HTR-8/SVneo (cell line): ENCODE results near the gene ASPSCR1.
A peak's percentile ranks its signal among the peaks of the same experiment; 100 is the strongest.

Experiments used
- DNase-seq: peaks from one replicate; pipeline ENCODE4 v3.0.0; 2011; ENCODE audit warnings: low spot score, mixed read lengths; ENCODE audit not compliant: insufficient read length
- FAIRE-seq: peaks from 2 replicates; lab custom pipeline; 2011; peaks lifted over from hg19 to GRCh38; lab: Jason Lieb, UNC

Gene ASPSCR1

DNA sequence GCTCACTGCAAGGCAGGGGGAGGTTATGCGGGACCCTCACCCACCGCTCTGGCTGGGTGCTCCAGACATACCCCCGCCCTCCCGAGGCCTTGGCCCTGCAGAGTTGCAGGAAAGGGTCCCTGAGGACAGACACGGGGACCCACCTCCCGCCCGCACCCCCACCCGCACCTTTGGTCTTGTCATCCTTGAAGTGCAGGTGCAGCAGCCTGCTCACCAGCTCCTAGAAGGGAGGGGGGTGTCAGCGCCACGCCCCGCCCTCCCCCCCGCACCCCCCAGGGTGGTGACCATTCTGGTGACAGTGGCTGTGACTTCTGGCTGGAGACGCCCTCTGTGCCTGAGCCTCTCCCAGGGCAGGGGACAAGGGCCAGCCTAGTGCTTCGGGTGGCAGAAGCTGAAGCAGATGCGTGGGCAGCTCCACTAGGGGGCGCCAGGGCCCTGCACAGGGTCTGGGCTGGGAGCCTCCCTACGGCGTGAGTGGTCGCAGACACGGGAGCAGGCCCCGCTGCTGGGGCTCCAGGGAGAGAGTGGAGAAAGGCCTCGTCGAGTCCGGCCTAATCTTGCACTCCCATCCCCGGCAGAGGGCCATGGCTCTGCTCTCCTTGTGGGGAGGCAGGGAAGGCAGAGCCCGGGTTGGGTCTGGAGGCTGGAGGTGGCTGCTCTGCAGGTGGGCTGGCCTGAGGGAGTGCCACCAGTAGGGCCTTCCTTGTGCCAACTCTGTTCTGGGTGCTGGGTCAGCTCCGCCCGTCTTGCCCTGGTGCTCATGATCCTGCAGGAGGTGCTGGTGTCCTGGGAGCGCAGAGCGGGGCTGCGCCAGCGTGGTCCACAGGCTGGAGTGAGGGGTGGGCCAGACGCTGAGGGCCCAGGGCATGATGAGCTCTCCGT lies 42.5 kb downstream of the ASPSCR1 start:
- DNase-seq (peak; percentile 49), FAIRE-seq (no peak)

DNA sequence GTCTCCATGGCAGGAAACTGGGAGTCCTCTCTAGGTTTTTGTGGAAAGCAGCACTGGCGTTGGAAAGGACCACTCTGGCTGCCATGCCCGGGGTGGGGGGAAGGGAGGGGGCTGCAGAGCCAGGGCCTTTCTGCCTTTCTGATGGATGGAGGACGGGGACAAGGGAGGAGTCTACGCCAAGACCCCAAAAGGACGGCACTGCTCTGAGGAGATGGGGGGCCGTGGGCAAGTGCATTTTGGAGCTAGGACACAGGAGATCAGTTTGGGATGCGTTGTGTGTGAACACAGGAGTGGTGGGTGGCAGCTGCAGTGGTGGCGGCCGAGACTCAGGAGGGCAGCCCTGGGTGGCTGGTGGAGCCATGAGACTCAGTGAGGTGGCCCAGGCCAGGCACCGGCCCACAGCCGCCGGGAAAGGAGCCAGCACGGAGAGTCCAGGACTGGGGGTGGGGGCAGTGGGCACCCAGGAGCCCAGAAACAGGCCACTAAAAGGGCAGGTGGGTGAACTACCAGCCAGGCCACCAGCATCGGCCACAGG lies 43.2 kb downstream of the ASPSCR1 start:
- no peak for FAIRE-seq
- DNase-seq, result no peak

DNA sequence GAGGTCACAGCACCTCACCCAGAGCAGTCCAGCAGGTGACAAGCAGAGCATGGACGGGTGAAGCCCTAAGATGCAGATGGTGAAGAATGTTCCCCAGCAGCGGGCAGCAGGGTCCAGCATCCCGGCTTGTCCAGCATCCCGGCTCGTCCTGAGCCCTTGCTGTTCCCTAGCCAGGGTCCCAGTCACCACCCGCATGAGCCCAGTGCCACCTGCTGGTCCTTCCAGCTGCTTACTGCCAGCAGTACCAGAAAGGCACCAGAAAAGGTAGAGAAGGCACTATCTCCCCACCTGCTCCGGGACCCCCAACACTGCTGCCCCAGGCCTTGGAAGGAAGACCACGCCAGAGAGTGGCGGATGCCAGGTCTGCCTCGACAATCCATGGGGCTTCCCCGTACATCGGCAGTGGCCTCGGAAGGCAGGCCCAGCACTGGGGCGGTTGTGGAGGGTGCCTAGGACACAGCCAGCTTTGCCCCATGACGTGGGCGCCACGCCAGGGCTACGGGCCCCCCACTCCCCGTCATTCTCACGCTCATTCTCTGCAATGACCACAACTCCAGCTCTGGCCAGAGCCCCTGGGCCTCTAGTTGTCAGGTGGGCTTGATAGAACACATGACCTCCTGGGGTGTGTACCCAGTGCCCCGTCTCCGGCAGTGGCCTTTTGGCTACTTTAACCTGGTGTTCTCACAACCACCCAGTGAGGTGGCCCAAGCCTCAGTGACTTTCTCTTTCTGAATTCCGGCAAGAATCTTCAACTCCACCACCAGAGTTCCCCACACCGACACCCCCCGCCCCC lies 43.9 kb downstream of the ASPSCR1 start:
- peak; percentile 64 for FAIRE-seq
- DNase-seq, result peak; percentile 62

DNA sequence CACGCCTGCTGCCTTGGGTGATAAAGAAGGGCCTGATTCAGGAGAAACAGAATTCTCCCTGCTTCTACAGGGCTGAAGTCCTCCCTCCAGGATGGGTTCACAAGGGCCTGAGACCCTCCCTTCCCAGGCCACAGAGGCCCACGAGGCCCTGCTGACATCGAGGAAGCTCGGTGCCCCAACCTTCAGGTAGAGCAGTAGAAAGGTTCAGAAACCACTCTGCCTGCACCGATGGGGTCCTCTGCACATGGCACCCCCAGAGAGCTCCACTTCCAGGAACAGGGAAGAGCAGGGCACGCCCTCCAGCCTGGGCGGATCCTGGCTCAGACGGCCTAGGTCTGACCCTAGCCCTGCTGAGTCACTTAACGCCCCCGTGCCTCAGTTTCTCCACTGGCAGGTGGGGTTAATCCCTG lies 44.5 kb downstream of the ASPSCR1 start:
- DNase-seq (no peak), FAIRE-seq (no peak)

- FAIRE-seq (no peak), DNase-seq (no peak)
Measured at GRCh38 chr17:82022310-82022980, 45.0 kb downstream of the ASPSCR1 start, which contains the start of gene CENPX. Gene CENPX (minus strand): TSS chr17:82022878. CDS start chr17:82022861, 17 bp downstream.

- DNase-seq, result peak; percentile 98
- peak; percentile 97 for FAIRE-seq
Measured at GRCh38 chr17:82022981-82023446, 45.6 kb downstream of the ASPSCR1 start, which contains the start of gene LRRC45. Gene LRRC45 (plus strand): TSS chr17:82023305. CDS start chr17:82023644, 339 bp downstream.

- DNase-seq, result no peak
- FAIRE-seq, result no peak
Measured at GRCh38 chr17:82023447-82024241, 46.2 kb downstream of the ASPSCR1 start.

- FAIRE-seq, result no peak
- no peak for DNase-seq
Measured at GRCh38 chr17:82024859-82025258, 47.4 kb downstream of the ASPSCR1 start.

- FAIRE-seq (no peak), DNase-seq (no peak)
Measured at GRCh38 chr17:82025401-82026107, 48.1 kb downstream of the ASPSCR1 start.

GRCh38 chr17:82028246-82028645 lies 50.8 kb downstream of the ASPSCR1 start:
- no peak for FAIRE-seq
- DNase-seq, result no peak

- DNase-seq (no peak), FAIRE-seq (no peak)
Measured at GRCh38 chr17:82028966-82029365, 51.5 kb downstream of the ASPSCR1 start.

DNA sequence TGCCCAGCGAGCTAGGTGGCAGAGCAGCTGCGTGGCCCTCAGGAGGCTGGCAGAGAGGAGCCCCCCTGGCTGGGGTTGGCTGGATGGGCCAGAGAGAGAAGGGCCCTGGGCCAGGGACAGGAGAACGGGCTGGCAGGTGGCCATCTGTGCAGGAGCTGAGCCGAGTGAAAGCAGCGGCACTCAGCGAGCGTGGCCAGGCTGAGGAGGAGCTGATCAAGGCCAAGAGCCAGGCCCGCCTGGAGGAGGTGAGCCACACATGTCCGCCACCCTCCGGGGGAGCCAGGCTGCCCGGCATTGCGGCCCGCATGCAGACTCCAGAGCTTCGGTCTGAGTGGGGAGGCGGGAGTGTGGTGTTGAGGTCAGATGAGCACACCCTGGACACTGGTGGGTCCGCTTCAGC lies 52.0 kb downstream of the ASPSCR1 start:
- FAIRE-seq, result no peak
- no peak for DNase-seq

DNA sequence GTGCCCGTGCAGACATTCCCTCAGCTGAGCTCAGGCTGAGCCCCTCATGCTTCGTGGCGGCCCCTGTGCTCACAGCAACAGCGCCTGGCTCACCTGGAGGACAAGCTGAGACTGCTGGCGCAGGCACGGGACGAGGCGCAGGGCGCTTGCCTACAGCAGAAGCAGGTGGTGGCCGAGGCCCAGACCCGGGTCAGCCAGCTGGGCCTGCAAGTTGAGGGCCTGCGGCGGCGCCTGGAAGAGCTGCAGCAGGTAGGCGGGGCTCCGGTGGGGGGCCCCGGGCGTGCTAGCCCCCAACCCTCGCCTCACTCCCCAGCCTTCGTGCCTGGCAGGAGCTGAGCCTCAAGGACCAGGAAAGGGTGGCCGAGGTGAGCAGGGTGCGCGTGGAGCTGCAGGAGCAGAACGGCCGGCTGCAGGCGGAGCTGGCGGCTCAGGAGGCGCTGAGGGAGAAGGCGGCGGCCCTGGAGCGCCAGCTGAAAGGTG lies 52.6 kb downstream of the ASPSCR1 start:
- DNase-seq (no peak), FAIRE-seq (no peak)

DNA sequence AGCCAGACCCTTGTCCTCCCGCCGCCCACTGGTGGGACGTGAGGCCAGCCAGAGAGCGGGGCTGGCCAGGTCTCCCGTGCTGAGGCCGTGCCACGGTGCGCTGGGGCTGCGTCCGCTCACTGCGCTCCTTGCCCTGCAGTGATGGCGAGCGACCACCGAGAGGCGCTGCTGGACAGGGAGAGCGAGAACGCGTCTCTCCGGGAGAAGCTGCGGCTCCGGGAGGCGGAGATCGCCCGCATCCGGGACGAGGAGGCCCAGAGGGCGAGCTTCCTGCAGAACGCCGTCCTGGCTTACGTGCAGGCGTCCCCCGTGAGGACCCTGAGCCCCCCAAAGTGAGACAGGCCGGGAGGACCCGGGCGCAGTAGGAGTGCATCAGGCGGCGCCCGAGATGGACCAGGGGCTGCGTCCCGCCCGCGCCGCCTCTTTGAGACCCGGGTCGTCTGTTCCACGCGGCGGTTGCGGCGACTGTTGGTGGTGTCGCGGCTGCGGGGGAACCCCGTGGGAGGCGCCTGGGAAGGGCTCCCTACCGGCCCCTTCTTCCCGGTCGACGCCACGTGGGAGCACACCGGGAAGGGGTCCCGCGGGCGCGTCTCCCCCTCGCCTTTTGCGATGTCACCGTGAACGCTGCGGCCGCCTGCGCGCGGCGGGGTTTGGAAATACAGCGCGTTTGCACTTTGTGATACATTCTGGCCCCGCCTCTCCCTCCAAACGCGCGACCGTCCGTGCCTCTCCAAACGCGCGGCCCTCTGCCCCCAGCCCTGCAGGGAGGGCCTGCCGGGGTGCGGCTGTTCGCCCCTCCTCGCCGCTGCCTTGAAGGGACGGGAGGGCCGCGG lies 53.3 kb downstream of the ASPSCR1 start:
- FAIRE-seq (peak; percentile 75), DNase-seq (peak; percentile 84)

- FAIRE-seq (no peak), DNase-seq (peak; percentile 45)
Measured at GRCh38 chr17:82031303-82031884, 54.0 kb downstream of the ASPSCR1 start, which contains the start of gene RAC3. Gene RAC3 (plus strand): TSS chr17:82031678. CDS start chr17:82031762, 84 bp downstream.

- FAIRE-seq, result no peak
- DNase-seq, result peak; percentile 41
Measured at GRCh38 chr17:82031885-82032627, 54.6 kb downstream of the ASPSCR1 start.
